ENCODE results near the gene CRTC1.
A peak's percentile ranks its signal among the peaks of the same experiment; 100 is the strongest.

CRTC1 gene, protein sequence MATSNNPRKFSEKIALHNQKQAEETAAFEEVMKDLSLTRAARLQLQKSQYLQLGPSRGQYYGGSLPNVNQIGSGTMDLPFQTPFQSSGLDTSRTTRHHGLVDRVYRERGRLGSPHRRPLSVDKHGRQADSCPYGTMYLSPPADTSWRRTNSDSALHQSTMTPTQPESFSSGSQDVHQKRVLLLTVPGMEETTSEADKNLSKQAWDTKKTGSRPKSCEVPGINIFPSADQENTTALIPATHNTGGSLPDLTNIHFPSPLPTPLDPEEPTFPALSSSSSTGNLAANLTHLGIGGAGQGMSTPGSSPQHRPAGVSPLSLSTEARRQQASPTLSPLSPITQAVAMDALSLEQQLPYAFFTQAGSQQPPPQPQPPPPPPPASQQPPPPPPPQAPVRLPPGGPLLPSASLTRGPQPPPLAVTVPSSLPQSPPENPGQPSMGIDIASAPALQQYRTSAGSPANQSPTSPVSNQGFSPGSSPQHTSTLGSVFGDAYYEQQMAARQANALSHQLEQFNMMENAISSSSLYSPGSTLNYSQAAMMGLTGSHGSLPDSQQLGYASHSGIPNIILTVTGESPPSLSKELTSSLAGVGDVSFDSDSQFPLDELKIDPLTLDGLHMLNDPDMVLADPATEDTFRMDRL

DNA sequence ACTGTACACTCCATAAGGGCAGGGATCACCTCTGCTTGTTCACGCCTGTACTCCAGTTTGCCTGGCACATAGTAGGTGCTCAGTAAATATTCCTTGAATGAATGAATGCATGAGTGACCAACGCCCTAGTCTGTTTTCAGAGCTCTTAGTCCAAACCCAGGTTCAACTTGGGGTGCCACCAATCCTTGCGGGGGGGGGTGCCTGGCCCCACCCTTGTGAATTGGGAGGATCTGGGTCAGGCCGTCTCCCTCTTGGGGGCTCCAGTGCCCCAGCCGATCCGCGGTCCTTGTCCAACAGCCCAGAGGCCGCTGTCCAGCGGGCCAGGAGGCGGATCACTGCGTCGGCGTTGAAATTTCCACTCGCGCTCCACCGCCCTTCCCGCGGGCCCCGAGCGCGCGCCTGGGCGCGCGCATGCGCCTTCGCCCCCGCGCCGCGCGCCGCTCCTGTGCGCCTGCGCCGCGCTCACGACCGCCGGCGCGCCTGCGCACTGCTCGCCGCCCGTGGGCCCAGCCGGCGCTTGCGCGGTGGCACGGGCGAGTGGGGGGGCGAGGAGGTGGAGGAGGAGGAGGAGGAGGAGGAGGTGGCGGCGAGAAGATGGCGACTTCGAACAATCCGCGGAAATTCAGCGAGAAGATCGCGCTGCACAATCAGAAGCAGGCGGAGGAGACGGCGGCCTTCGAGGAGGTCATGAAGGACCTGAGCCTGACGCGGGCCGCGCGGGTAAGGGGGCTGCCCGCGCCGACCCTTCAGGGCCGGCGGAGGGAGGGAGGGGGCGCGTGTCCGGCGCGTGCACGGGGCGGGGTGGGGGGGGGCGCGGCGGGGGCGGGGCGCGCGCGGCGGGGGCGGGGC lies at the start of gene CRTC1:
TSS of gene CRTC1 (plus strand) at position 572 of the 849 bp plus-strand sequence. CDS start at position 595, 23 bp downstream.
- DNase-seq, result peak; percentile 90

DNA sequence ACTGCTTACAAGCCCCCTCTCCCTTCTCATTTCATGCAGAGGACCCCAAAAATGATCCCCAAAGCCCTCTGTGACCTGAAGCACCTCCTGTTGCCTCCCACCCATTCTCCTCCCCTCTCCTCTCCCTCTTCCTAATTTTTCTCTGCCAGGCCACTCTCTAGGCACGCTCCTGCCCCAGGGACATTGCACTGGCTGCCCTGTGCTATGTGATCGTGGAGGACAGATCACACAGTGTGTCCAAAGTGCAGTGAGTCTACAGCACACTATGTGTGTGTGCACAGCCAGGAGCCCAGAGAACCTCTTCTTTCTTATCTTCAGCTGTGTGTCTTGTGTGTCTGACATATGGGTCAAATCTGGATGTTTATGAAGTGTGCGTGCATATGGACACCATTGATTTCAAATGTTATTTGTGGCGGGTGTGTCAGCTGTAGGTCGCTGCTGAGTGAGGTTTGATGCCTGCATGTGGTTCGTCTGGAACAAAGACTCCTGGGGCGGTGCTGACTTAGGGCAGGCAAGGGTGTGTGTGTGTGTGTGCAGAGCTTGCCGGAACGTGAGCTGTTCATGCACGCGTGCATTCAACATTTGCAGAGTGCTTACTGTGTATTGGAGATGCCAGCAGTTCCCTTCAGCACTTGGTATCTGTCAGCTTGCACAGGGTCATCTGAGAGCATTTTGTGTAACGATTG lies 48.7 kb upstream of the CRTC1 start:
- no peak for DNase-seq

DNA sequence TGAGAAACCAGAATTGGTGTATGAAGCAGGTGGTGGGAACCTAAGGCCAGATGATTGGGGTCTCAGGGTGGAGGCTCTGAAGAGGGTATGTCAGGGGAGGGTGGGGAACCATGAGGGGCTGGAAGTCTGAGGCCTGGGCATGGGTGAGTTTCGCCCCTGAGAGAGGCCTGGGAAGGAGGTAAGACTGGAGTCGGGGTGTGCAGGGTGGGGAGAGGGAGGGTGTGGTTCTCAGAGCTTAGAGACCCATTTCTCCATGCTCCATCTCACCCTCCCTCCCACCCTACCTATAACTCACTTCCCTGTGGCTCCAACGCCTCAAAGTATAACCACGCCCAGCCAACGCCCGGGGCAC lies 47.7 kb upstream of the CRTC1 start:
- DNase-seq, result no peak

DNA sequence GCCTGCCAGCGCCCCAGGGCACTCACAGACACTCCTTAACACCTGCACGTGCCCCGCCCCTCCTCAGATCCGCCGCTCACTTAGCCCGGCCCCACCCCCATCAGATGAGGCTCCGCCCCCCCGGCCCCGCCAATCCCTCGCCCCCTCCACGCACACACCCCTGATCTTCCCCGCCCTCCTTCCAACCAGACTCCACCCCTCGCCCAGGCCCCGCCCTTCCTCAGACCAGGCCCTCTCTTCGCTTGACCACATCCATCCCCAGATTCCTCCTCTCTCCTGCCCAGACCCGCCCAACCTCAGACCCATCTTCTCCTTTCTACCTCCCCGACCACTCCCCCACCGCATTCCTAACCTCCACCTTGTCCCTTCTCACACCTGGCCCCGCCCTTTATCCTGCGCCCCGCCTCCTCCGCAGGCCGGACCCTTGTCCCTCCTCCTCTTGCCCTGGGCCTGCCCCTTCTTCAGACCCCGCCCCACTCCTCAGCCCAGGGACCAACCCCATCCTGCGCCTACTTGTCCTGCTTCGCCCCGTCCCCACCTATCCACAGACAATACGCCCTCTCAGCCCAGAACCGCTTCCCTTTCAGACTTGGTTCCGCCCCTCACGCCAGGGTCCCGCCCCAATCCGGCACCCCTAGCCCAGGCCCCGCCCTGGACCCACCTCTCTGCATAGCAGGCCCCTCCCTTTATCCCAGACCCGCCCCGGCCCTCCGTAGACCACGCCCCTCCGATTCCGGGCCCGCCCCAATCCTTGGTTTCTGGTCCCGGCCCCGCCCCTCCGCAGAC lies 47.1 kb upstream of the CRTC1 start:
- peak; percentile 97 for DNase-seq

DNA sequence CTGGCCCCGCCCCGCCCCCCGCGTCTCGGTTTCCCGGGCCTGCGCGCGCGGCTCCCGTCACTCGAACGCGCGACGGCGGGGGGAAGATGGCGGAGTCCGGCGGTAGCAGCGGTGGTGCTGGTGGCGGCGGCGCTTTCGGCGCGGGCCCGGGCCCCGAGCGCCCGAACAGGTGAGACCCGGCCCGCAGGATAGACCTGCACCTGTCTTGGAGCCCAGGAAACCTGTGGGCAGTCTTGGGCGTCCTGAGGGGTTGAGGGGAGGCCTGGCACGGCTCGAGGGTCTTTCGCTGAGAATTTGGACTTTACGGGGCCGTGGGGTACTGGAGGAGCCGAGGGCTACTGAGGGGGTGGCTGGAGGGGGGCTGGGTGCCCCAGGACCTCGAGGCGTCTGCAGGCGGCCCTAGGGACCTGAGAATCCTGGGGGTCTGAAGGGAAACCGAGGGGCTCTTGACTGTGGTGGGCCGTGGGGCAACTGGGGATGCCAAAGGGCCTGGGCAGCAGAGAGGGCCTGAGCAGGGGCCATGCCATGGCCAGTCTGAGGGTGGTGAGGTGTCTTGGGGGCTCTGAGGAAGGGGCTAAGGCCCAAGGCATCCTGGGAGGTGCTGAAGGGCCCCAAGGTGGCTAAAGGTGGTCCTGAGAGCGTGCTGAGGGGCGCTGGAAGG lies 46.4 kb upstream of the CRTC1 start, which contains the start of gene KLHL26:
TSS of gene KLHL26 (plus strand) at position 60 of the 661 bp plus-strand sequence. CDS start at position 87, 27 bp downstream.
- DNase-seq, result no peak

DNA sequence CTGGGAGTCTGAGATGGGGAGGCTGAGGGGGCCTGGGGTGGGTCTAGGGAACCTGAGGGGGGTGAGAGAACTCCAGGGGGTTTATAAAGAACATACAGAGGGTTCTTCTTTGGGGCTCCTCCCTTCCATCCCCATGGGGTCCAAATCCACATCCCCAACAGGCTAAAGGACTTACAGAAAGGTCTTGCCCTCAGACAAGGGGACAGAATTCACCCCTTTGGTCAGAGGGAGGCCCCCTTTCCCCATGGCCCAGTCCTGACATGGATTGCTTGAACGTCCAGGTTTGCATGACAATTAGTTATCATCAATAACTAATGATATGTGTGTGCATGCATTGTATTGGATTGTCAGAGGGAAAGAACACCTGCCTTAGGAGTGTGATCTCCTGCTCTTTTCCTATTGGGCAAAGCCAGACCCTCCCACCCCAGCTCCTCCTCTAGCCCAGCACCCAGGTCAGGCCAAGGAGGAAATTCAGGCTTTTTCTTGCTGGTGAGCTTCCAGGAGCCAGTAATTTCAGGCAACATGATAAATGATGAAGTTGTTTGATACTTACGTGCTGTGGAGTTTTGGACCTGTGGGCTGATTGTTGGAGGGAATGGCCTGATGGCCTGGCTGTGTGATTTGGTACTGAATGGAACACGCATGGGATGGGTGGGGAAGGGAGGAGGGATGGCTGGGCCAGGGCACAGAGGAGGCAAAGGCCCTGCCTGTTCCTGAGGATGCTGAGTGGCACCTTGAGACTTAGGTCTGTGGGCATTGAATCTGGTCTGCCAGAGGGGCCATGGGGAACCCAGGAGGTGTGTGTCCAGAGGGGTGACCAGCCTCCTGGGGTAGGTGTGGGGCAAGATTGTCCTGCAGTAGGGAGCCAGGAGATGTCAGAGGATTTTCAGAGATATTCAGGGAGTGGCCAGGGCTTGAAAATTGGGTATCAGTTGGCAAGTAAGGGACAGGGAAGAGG lies 45.5 kb upstream of the CRTC1 start:
- peak; percentile 79 for DNase-seq

DNA sequence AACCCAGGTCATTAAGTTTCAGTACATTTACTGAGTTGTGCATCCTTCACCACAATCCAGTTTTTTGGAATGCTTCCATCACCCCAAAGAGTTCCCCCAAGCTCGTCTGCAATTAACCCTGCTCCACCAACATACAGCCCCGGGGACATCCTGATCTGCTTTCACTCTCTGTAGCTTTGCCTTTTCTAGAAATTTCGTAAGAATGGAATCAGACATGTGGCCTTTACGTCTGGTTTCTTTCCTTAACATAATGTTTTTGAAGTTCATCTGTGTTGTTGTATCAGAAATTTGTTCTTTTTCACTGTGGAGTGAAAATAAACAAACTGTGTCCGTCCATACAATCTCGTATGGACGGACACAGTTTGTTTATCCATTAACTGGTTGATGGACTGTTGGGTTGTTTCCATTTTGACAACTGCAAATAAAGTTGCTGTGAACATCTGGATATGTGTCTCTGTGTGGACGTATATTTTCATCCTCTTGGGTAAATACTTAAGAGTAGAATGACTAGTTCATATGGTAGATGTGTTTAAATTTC lies 43.7 kb upstream of the CRTC1 start:
- DNase-seq, result no peak

DNA sequence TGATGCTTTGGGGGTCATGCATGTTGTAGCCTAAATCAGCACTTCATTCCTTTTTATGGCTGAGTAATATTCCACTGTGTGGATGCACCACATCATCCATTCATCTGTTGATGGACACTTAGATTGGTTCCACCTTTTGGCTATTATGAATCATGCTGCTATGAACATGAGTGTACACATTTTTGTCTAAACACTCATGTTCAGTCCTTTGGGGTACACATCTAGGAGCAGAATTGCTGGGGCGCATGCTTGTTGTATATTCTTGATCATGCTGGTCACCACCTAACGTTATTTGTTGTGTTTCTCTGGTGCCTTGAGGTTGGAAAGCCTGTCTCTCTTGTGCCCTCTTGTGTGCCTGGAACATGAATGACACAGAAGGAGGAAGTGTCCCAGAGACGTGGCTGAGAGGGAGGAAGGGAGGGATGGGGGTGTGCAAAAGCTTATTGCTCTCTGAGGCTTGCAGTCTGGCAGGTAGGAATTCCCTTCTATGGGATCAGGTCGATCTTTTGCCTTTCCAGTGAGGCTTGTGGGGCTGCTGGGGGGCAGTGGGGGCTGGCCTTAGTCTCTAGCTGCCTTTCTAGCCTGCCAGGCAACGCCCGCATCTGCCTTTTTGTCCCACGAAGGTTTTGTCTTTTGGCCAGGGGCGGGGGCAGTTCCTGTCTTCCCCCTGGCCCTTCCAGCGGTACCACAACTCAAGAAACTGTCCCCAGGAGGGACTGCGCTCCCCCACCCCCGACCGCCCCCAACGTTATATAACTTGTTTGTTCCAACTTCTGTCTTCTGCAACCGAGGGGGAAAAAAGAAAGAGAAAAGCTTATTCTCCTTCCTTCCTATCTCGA lies 39.1 kb upstream of the CRTC1 start:
- DNase-seq, result peak; percentile 24

DNA sequence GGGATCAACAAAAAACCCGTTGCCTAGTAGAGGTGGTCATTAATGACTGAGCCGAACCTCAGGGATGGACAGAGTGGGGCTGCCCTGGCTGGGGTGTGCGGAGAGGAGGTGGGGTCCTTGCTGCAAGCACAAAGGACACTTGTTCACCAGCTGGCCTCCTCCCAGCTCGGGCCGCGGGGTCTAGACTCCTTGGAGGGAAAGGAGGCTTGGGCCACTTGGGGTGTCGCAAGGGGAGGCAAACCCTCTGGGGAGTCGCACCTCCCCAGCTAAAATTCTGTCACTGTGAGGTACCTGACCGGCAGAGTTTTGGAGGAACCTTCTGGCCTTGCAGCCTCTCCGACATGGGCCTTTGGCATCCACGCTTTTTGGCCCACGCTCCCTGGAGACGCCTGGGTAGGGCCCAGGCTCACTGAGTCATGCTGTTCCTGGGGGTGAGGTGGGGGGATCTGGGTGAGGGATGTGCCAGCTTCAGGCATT lies 38.4 kb upstream of the CRTC1 start:
- DNase-seq, result no peak

DNA sequence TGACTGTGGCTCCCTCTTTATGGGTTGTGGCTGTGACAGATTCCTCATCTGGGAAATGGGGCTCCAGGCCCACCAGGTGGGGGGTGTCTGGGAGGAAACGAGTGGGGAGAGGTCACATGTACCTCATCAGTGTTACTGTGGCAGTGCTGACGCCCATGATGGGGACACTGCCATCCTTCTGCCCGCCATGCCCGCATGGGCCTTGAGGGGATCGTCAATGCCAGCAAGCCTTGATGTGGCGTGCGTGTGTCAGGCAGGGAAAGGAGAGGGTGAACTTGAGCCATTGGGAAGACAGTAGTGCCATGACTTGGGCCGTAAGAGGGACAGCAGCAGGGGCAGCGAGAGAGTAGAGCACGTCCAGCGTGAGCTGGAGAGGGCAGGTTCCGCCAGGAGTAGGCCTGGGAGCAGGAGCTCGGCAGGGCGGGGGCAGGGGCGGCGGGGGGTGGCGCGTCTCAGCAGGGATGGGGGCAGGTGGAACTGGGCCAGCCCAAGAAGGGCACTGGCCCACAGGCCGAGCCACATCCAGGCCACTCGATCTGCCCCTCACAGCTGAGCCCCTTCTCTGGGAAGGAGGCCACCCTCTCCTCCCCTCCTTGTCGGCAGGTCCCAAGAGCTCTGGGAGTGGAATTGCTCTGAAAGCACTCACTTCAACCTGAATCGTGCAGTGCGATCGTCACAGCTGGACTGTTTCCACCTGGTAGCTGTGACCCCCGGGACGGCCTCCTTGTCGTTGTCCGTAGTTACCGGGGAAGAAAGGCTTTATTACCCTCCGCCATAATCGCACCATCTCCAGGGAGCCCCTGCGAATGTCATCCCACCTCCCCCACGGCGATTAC lies 36.7 kb upstream of the CRTC1 start:
- no peak for DNase-seq

DNA sequence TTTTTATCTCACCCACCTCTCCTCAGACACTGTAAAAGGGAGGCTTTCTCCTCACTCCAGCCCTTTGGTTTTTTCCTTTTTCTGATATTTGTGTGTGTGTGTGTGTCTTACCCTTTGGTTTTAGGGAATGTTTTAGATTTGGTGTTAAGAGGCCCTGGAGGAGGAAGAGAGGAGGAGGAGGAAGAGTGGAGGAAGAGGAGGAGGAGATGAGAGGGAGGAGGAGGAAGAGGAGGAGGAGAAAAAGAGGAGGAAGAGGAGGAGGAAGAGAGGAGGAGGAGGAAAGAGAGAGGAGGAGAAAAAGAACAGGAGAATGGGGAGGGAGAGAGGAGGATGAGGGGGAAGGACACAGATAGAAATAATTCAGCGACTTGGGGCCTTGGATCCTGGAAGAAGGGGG lies 36.1 kb upstream of the CRTC1 start:
- no peak for DNase-seq

DNA sequence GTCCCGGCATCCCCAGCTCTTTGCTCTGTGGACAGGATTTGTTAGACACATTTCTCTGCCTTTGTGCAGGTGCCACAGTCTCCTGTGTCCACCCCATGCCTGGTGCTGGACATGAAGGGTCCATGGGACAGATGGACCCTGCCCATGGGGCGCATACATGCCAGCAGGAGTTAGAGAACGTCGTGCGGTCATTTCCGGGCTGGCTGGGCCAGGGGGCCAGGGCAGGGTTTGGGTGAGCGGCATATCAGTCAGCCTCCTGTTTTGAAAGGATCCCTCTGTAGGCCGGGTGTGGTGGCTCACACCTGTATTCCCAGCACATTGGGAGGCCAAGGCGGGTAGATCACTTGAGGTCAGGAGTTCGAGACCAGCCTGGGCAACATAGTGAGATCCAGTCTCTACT lies 35.7 kb upstream of the CRTC1 start:
- no peak for DNase-seq

DNA sequence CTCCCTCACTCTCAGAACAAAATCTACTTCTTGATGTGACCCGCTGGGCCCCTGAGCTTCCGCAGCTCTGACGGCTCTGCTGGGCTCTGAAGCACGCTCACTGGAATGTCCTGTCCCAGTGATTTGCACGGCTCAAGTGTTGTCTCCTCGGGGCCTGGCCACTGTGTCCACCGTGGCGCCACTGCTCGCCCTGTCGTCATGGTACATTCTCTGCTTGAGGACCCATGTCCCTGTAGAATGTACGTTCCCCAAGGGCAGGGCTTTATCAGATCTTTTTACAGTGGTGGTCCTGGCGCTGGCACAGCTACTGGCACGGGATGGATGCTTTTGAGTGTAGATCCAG lies 34.5 kb upstream of the CRTC1 start:
- no peak for DNase-seq

DNA sequence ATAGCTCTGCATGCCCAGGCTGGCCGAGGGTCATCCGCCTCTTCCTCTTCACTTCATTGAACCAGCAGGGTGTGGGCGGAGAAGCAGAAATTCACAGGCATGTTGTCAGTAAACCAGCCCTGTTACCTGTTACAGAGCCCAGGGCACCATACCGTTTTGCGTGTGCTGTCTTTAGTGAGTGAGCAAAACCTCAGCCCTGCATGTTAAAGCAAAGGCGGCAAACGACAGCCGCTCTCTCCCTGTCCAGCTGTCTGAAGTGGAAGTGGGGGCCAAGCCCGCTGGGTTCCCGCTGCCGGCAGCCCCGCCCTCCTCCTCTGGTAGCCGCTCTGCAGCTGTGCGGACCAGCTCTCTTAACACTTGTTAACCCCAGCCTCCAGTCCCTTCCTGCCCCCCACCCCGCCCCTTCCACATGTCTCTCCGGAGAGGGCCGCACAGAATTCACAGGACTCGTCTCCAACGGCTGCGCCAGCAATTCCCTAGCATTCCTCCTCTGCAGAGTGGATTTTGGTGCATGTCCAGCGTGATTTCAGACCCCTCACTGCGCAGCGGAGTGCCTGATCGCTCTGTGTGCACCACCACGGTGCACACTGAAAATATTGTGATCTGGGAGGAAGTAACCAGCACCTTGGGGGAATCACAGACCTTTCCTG lies 34.0 kb upstream of the CRTC1 start:
- DNase-seq, result no peak

DNA sequence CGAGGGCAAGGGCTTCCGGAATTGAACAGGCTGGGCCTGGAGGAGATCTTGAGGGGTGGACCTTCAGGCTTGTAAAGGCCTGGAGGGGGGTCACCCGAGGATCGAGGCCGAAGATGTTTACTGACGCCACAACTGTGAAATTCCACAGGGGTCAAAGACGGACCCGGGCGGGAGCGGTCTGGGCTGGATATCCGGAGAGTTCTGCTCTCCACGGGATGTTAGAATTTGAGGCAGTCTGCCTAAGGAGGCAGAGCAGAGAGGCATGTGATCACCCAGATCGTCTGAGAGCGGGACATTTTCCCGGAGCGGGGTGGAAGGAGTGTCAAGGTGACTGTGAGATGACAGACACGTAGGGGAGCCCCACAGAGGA lies 33.5 kb upstream of the CRTC1 start:
- no peak for DNase-seq

DNA sequence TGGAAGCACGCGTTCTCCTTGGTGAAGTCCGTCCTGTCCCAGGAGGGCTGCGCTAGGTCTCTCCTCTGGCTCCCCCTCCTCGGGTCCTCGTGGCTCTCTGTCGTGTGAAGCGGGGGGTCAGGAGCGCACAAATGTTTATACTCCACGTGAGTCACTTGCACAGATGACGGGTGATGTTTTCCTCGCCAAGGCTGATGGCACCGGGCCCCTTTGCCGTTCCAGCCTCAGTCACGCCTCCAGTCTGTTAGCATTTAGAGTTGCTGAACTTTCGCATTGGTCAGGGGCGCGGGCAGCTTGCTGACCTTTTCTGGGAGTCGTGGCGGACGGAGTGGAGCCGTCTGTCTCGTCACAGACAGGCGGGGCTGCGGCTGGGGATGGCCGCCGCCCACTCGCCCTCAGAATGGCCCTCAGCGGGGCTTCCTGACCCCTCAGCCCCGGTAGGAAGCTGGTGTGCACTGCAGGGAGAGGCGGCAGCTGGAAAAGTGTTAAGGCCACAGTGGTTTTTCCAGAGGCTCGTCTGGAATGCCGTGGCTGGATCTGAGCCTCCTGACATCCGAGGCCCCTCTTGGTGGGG lies 32.9 kb upstream of the CRTC1 start:
- no peak for DNase-seq

DNA sequence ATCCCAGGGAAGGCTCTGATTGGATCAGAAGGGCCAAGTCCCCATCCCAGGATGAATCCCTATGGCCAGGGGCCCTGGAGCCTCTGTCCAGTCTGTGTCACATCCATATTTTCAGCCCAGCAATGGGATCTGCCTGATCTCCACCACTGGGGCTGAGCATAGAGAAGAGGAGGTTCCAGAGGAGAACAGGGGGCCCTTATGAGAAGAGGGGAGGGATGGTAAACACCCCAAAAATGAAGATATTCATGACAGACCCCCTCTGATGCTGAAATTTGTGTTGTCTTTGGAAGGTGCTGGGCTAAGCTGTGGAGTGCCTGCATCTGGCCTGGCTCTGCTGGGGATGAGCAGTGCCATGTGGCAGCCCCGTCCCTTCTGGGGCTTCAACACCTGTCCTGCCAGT lies 32.2 kb upstream of the CRTC1 start:
- DNase-seq, result no peak

Measured in DMS53 (cell line).